ENCODE data around the gene TCEAL2. TPM values are rescaled to one million over a fixed set of nuclear protein-coding genes. Genes with fewer than 3 reads are reported as not detected.
A peak's percentile ranks its signal among the peaks of the same experiment; 100 is the strongest.
"Not testable (repeated sequence)": the region's sequence is repeated elsewhere in the genome, so short reads cannot be mapped to it uniquely, and the experiment has no call there.

TCEAL2 gene
- total RNA-seq, 4 donors from 2014 or later = 0.51 to 42.9 (median 19.5) TPM

GRCh38 chrX:102126863-102127262, 1.4 kb downstream of the TCEAL2 start:
- Histone ChIP-seq H3K27ac (peak overlapping the region; percentile 39 to 83), H3K4me3 (no peak overlapping the region), H3K9me3 (no peaks in the 10 kb centered on the region), H3K27me3 (peaks cover 0 to 8% of the 10 kb centered on the region in 2 donors), H3K4me1 (no peaks in the 10 kb centered on the region), H3K36me3 (no peaks in the 10 kb centered on the region)
- TF ChIP-seq CTCF (IDR thresholded peaks at IDR 0.05) (no peak), POLR2A (IDR thresholded peaks at IDR 0.05) (no peak)
- intact Hi-C loops (cut with DNase I; ENCODE audit: low total_unique reads) = no loop called here
- DNase-seq = no peak

GRCh38 chrX:102129473-102129872, 4.0 kb downstream of the TCEAL2 start:
- DNase-seq = no peak
- Histone ChIP-seq H3K4me1 (no peaks in the 10 kb centered on the region), H3K27me3 (peaks cover 0 to 8% of the 10 kb centered on the region in 2 donors), H3K9me3 (no peaks in the 10 kb centered on the region), H3K36me3 (no peaks in the 10 kb centered on the region), H3K4me3 (no peak overlapping the region), H3K27ac (no peak overlapping the region)
- intact Hi-C loops (cut with DNase I; ENCODE audit: low total_unique reads) = no loop called here
- no peak for TF ChIP-seq POLR2A (IDR thresholded peaks at IDR 0.05)
- peak in 2 of 4 experiments; percentile 14 to 18 for TF ChIP-seq CTCF (IDR thresholded peaks at IDR 0.05)

GRCh38 chrX:102138064-102138463, 12.6 kb downstream of the TCEAL2 start:
- Histone ChIP-seq H3K36me3 (no peaks in the 10 kb centered on the region), H3K27ac (no peak overlapping the region), H3K4me3 (no peak overlapping the region), H3K27me3 (no peaks in the 10 kb centered on the region), H3K4me1 (no peaks in the 10 kb centered on the region), H3K9me3 (no peaks in the 10 kb centered on the region)
- intact Hi-C loops (cut with DNase I; ENCODE audit: low total_unique reads) = no loop called here
- DNase-seq = no peak
- TF ChIP-seq CTCF (IDR thresholded peaks at IDR 0.05) (no peak), POLR2A (IDR thresholded peaks at IDR 0.05) (no peak)

GRCh38 chrX:102140876-102141275, 15.4 kb downstream of the TCEAL2 start:
- H3K4me3 ChIP-seq; H3K27ac ChIP-seq; H3K4me1 ChIP-seq; DNase-seq; H3K9me3 ChIP-seq; intact Hi-C loops (cut with DNase I; ENCODE audit: low total_unique reads); H3K36me3 ChIP-seq: not testable (repeated sequence)
- H3K27me3 ChIP-seq = peaks cover 0 to 12% of the 10 kb centered on the region in 2 donors

GRCh38 chrX:102141631-102142030, 16.2 kb downstream of the TCEAL2 start:
- H3K4me1 ChIP-seq; H3K27ac ChIP-seq; H3K36me3 ChIP-seq; H3K9me3 ChIP-seq; intact Hi-C loops (cut with DNase I; ENCODE audit: low total_unique reads); H3K4me3 ChIP-seq: not testable (repeated sequence)
- peak in 1 of 2 donors; percentile 20 for DNase-seq
- peaks cover 0 to 20% of the 10 kb centered on the region in 2 donors for H3K27me3 ChIP-seq

- H3K4me1 ChIP-seq; H3K27ac ChIP-seq; H3K9me3 ChIP-seq; H3K4me3 ChIP-seq; intact Hi-C loops (cut with DNase I; ENCODE audit: low total_unique reads); H3K36me3 ChIP-seq: not testable (repeated sequence)
- peaks cover 0 to 22% of the 10 kb centered on the region in 2 donors for H3K27me3 ChIP-seq
- DNase-seq = peak in 1 of 2 donors; percentile 17
Observed at GRCh38 chrX:102142274-102142673, 16.8 kb downstream of the TCEAL2 start, which contains the start of gene TCEAL6. Gene TCEAL6, minus strand, starts transcription at chrX:102142481.

GRCh38 chrX:102154218-102154860, 28.9 kb downstream of the TCEAL2 start:
- DNase-seq = no peak
- no peak overlapping the region for H3K4me3 ChIP-seq

More at GRCh38 chrX:102154218-102154860, 28.9 kb downstream of the TCEAL2 start:
- no peaks in the 10 kb centered on the region for H3K4me1 ChIP-seq
- peak overlapping the region in 1 of 2 donors; percentile 69 for H3K27ac ChIP-seq
- H3K9me3 ChIP-seq = no peaks in the 10 kb centered on the region
- no peaks in the 10 kb centered on the region for H3K36me3 ChIP-seq
- intact Hi-C loops (cut with DNase I; ENCODE audit: low total_unique reads) = no loop called here
- no peak for TF ChIP-seq POLR2A (IDR thresholded peaks at IDR 0.05)
- TF ChIP-seq CTCF (IDR thresholded peaks at IDR 0.05) = peak in 1 of 4 experiments; percentile 15
- no peaks in the 10 kb centered on the region for H3K27me3 ChIP-seq

Data from uterus (tissue), 4 donors.